Measurements from ENCODE around the gene HEPACAM2.

The HEPACAM2 gene

GRCh38 chr7:93146472-93147141 is 79.7 kb downstream of the HEPACAM2 start:
- DNase-seq, result no peak

GRCh38 chr7:93146036-93146435 is 80.2 kb downstream of the HEPACAM2 start:
- no peak for DNase-seq

GRCh38 chr7:93145354-93145753 is 80.9 kb downstream of the HEPACAM2 start:
- no peak for DNase-seq

GRCh38 chr7:93142127-93142526 is 84.1 kb downstream of the HEPACAM2 start:
- DNase-seq, result no peak

- no peak for DNase-seq
Measured at GRCh38 chr7:93140582-93141191, 85.6 kb downstream of the HEPACAM2 start.

- DNase-seq, result no peak
Measured at GRCh38 chr7:93138576-93138975, 87.7 kb downstream of the HEPACAM2 start.

Data from cerebellar nuclear complex (tissue), 1 donor.